Small intestine (tissue), 7 donors: ENCODE results near the gene TENM3. TPM values are rescaled to one million over a fixed set of nuclear protein-coding genes. Genes with fewer than 3 reads are reported as not detected.
"Not testable (repeated sequence)": the region's sequence is repeated elsewhere in the genome, so short reads cannot be mapped to it uniquely, and the experiment has no call there.

Experiments
- DNase-seq, 2 donors: peaks; one replicate each; pipeline versions ENCODE4 v3.0.0 to v3.0.0-alpha.2; 2013
- FAIRE-seq: peaks from 2 replicates; lab custom pipeline; 2012; peaks lifted over from hg19 to GRCh38; lab: Jason Lieb, UNC
- H3K27ac ChIP-seq, 3 donors: one replicate each; pipeline ENCODE4 v1.5.1; 2013; ENCODE audit warnings: low read length in 2 of 3, mild to moderate bottlenecking in 2 of 3, control low read depth in 1 of 3, inconsistent platforms in 1 of 3, low read depth in 1 of 3, moderate library complexity in 1 of 3
- H3K27me3 ChIP-seq, 3 donors: one replicate each; pipeline ENCODE4 v1.6.1; 2013; ENCODE audit warnings: low read length in 3 of 3, inconsistent platforms in 1 of 3; ENCODE audit not compliant: control insufficient read depth in 3 of 3, insufficient read depth in 3 of 3
- H3K36me3 ChIP-seq, 3 donors: one replicate each; pipeline ENCODE4 v1.6.1; 2013; ENCODE audit warnings: low read length in 3 of 3, inconsistent platforms in 1 of 3, low read depth in 1 of 3, mild to moderate bottlenecking in 1 of 3, moderate library complexity in 1 of 3; ENCODE audit not compliant: control insufficient read depth in 3 of 3, insufficient read depth in 2 of 3
- H3K4me1 ChIP-seq, 3 donors: one replicate each; pipeline ENCODE4 v1.6.1; 2013; ENCODE audit warnings: low read length in 2 of 3, inconsistent platforms in 1 of 3, low read depth in 1 of 3, mild to moderate bottlenecking in 1 of 3, moderate library complexity in 1 of 3; ENCODE audit not compliant: control insufficient read depth in 3 of 3, insufficient read depth in 2 of 3
- H3K4me3 ChIP-seq, 3 donors: one replicate each; pipeline ENCODE4 v1.5.1; 2013; ENCODE audit warnings: low read length in 3 of 3, control low read depth in 1 of 3, inconsistent platforms in 1 of 3, low read depth in 1 of 3, mild to moderate bottlenecking in 1 of 3, moderate library complexity in 1 of 3
- H3K9me3 ChIP-seq, 2 donors: one replicate each; pipeline ENCODE4 v1.6.1; 2013; ENCODE audit warnings: low read depth in 1 of 2, low read length in 1 of 2; ENCODE audit not compliant: control insufficient read depth in 2 of 2, insufficient read depth in 1 of 2
- WGBS, 3 donors: extraction: QIAGEN DNeasy Blood & Tissue Kit; methylation state at CpG; one replicate each; pipeline ENCODE4 v1.1.7; 2013; 5-methylcytosine and 5-hydroxymethylcytosine counted together
- polyA plus RNA-seq, 4 donors: library from polyadenylated mRNA; stranded (reverse) in 3 of 4; unstranded in 1 of 4; fragments of 200-250 nt in 3 of 4; fragments of 120-200 nt in 1 of 4; gene quantifications; one replicate each; pipeline versions ENCODE4 v1.2.1 to v1.2.3, GENCODE V29; 2013
- donor health status: healthy with polysubstance abuse.
- donor health status: control.
- donor health status: control.
- donor health status: Bipolar disorder and iron deficiency.
- donor health status: healthy.

The TENM3 gene
- polyA plus RNA-seq, 4 donors = 0.45 to 4.5 (median 1.1) TPM

- WGBS, 3 donors = 50 to 59% (median 55%) methylated on average over 18 of the region's 18 CpGs
- Histone ChIP-seq H3K36me3 (no peaks in the 10 kb centered on the region), H3K27me3 (no peaks in the 10 kb centered on the region), H3K9me3 (no peaks in the 10 kb centered on the region), H3K4me3 (no peak overlapping the region), H3K4me1 (peaks cover 0 to 3% (median 0%) of the 10 kb centered on the region in 3 donors), H3K27ac (no peak overlapping the region)
- peak in 1 of 2 donors; percentile 48 for DNase-seq
- no peak for FAIRE-seq
Measured at GRCh38 chr4:182240161-182241130, 2.8 kb upstream of the TENM3 start.

GRCh38 chr4:182242260-182242659 lies 942 bp upstream of the TENM3 start:
- not testable (repeated sequence) for H3K4me3 ChIP-seq, H3K36me3 ChIP-seq, DNase-seq, H3K27me3 ChIP-seq, H3K4me1 ChIP-seq, H3K9me3 ChIP-seq, H3K27ac ChIP-seq, FAIRE-seq
- WGBS, 3 donors = 95 to 98% (median 96%) methylated on average over 4 of the region's 4 CpGs

GRCh38 chr4:182242787-182243186 lies 415 bp upstream of the TENM3 start:
- H3K27me3 ChIP-seq = no peaks in the 10 kb centered on the region
- WGBS, 3 donors = 85 to 90% (median 88%) methylated on average over 6 of the region's 6 CpGs
- H3K36me3 ChIP-seq = no peaks in the 10 kb centered on the region
- H3K27ac ChIP-seq = no peak overlapping the region
- peaks cover 0 to 3% (median 0%) of the 10 kb centered on the region in 3 donors for H3K4me1 ChIP-seq
- H3K4me3 ChIP-seq = no peak overlapping the region
- FAIRE-seq (no peak), DNase-seq (peak in 1 of 2 donors; percentile 31)
- no peaks in the 10 kb centered on the region for H3K9me3 ChIP-seq

- 44 to 65% (median 51%) methylated on average over 2 of the region's 2 CpGs for WGBS, 3 donors
- DNase-seq (no peak), FAIRE-seq (no peak)
- Histone ChIP-seq H3K4me1 (peaks cover 0 to 3% (median 0%) of the 10 kb centered on the region in 3 donors), H3K27me3 (no peaks in the 10 kb centered on the region), H3K4me3 (no peak overlapping the region), H3K36me3 (no peaks in the 10 kb centered on the region), H3K9me3 (peaks cover 0 to 1% of the 10 kb centered on the region in 2 donors), H3K27ac (no peak overlapping the region)
Measured at GRCh38 chr4:182245041-182245440, 1.8 kb downstream of the TENM3 start.

GRCh38 chr4:182245541-182246215 lies 2.5 kb downstream of the TENM3 start:
- no peak for FAIRE-seq

GRCh38 chr4:182246401-182247205 lies 3.4 kb downstream of the TENM3 start:
- no peaks in the 10 kb centered on the region for H3K27me3 ChIP-seq
- FAIRE-seq (no peak), DNase-seq (no peak)
- H3K36me3 ChIP-seq = no peaks in the 10 kb centered on the region
- peaks cover 0 to 1% of the 10 kb centered on the region in 2 donors for H3K9me3 ChIP-seq
- 69 to 82% (median 75%) methylated on average over 27 of the region's 27 CpGs for WGBS, 3 donors
- no peaks in the 10 kb centered on the region for H3K4me1 ChIP-seq
- H3K27ac ChIP-seq = no peak overlapping the region
- no peak overlapping the region for H3K4me3 ChIP-seq

More at GRCh38 chr4:182245541-182246215, 2.5 kb downstream of the TENM3 start:
- H3K9me3 ChIP-seq = peaks cover 0 to 1% of the 10 kb centered on the region in 2 donors
- H3K27me3 ChIP-seq = no peaks in the 10 kb centered on the region
- peak in 1 of 2 donors; percentile 67 for DNase-seq
- no peak overlapping the region for H3K4me3 ChIP-seq
- H3K4me1 ChIP-seq = peaks cover 0 to 3% (median 0%) of the 10 kb centered on the region in 3 donors
- 10 to 66% (median 35%) methylated on average over 10 of the region's 10 CpGs for WGBS, 3 donors
- H3K27ac ChIP-seq = no peak overlapping the region
- H3K36me3 ChIP-seq = no peaks in the 10 kb centered on the region

GRCh38 chr4:182248295-182248694 lies 5.1 kb downstream of the TENM3 start:
- DNase-seq (no peak), FAIRE-seq (no peak)
- no peak overlapping the region for H3K27ac ChIP-seq
- no peak overlapping the region for H3K4me3 ChIP-seq
- H3K4me1 ChIP-seq = no peaks in the 10 kb centered on the region
- H3K36me3 ChIP-seq = no peaks in the 10 kb centered on the region
- peaks cover 0 to 1% of the 10 kb centered on the region in 2 donors for H3K9me3 ChIP-seq
- H3K27me3 ChIP-seq = no peaks in the 10 kb centered on the region
- WGBS, 3 donors = 72 to 81% (median 81%) methylated on average over 3 of the region's 3 CpGs

- H3K9me3 ChIP-seq = peaks cover 0 to 1% of the 10 kb centered on the region in 2 donors
- no peaks in the 10 kb centered on the region for H3K4me1 ChIP-seq
- no peaks in the 10 kb centered on the region for H3K27me3 ChIP-seq
- DNase-seq = no peak
- 85 to 88% (median 86%) methylated on average over 6 of the region's 6 CpGs for WGBS, 3 donors
- no peak overlapping the region for H3K27ac ChIP-seq
- no peaks in the 10 kb centered on the region for H3K36me3 ChIP-seq
- FAIRE-seq = no peak
- H3K4me3 ChIP-seq = no peak overlapping the region
Measured at GRCh38 chr4:182250446-182250845, 7.2 kb downstream of the TENM3 start.
